Lower lobe of right lung (tissue), 2 donors: Measurements from ENCODE around the gene RPL22. TPM values are rescaled to one million over a fixed set of nuclear protein-coding genes. Genes with fewer than 3 reads are reported as not detected.

Source experiments
- ATAC-seq, 2 donors: fragments of 200-7000 bp; cut with Tn5 transposase; one replicate each; pipeline ENCODE4 v1.9.1; 2020 to 2022; ENCODE audit warnings: mild to moderate bottlenecking in 2 of 2, moderate library complexity in 2 of 2
- DNase-seq: peaks from one replicate; pipeline ENCODE4 v3.0.0-alpha.2; 2020
- H3K27ac ChIP-seq: fragments of 200-600 bp; one replicate; pipeline ENCODE4 v1.8.0; 2022
- H3K27me3 ChIP-seq: fragments of 200-600 bp; one replicate; pipeline ENCODE4 v1.8.0; 2022; ENCODE audit warnings: low read depth
- H3K36me3 ChIP-seq: fragments of 200-600 bp; one replicate; pipeline ENCODE4 v1.8.0; 2022; ENCODE audit warnings: mild to moderate bottlenecking
- H3K4me1 ChIP-seq: fragments of 200-600 bp; one replicate; pipeline ENCODE4 v1.8.0; 2022
- H3K4me3 ChIP-seq: fragments of 200-600 bp; one replicate; pipeline ENCODE4 v1.8.0; 2022; ENCODE audit warnings: mild to moderate bottlenecking
- H3K9me3 ChIP-seq: fragments of 200-600 bp; one replicate; pipeline ENCODE4 v1.8.0; 2022
- intact Hi-C: fragments of 100-400 bp; cut with DNase I; formaldehyde crosslinking; loops from one replicate; pipeline ENCODE4 v1.11.0; 2022
- total RNA-seq: library from RNA; stranded (reverse); fragmentation: NEBNext Ultra II Directional; extraction: Animal tissue kit (Norgen Biotek cat#: 25700); gene quantifications from one replicate; pipeline ENCODE4 v1.2.1, GENCODE V29; 2021
- TF ChIP-seq, protein P1 (sequence below): fragments of 200-600 bp; IDR thresholded peaks from one replicate; pipeline ENCODE4 v1.8.0; 2022; ENCODE audit warnings: antibody characterized with exemption, mild to moderate bottlenecking
- donor health status: DM: no; HTN: yes; CAD: no; lungs with severe emphysema.

Gene RPL22
- total RNA-seq, 1 donor from 2014 or later, result 317 TPM

DNA sequence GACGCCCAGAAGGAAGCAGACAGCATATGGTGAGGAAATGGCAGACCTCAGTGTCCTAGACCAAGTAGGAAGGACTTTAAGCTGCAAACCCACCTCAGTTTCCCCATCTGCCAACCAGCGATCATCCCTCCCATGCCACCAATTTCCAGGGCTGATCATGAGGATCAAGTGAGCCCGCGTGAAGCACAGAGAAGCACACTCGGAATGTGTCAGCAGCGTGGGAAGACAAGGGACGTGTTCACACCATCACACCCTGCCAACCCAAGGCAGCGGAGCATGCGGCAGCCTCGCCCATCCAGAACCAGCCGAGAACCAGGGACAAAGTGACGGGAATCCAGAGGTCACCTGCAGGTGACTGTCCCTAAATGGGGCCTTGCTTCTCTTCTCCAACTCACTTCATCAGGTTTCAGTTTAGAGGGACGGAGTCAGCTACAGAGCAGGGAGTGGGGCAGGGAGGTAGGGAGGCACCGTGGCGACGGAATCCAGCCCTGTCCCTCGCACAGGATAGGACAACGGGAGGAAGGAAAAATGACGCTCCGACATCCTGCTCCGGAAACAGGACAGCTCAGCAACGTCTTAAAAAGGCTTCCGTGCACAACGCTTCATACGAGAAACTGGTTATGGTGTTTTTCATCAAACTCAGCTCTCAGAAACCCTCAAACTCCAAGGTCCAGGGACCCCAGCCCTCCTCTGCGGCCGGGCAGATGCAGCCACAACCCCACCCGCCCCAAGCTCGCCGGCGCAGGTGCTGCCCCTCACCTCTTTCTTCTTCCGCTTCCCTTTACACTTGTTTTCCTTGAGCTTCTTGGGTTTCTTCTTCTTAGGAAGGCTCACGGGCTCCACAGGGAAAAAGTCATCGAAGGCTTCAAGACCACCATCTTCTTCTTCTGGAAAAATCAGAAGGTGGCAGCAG, 31.7 kb downstream of the RPL22 start:
- Histone ChIP-seq H3K27ac (no peak overlapping the region), H3K4me1 (peaks cover 5% of the 10 kb centered on the region), H3K27me3 (peaks cover 53% of the 10 kb centered on the region), H3K36me3 (no peaks in the 10 kb centered on the region), H3K4me3 (no peak overlapping the region), H3K9me3 (no peaks in the 10 kb centered on the region)
- intact Hi-C loops, result no loop called here
- peak; percentile 19 for DNase-seq
- ATAC-seq, result no peak
- TF ChIP-seq, protein P1, sequence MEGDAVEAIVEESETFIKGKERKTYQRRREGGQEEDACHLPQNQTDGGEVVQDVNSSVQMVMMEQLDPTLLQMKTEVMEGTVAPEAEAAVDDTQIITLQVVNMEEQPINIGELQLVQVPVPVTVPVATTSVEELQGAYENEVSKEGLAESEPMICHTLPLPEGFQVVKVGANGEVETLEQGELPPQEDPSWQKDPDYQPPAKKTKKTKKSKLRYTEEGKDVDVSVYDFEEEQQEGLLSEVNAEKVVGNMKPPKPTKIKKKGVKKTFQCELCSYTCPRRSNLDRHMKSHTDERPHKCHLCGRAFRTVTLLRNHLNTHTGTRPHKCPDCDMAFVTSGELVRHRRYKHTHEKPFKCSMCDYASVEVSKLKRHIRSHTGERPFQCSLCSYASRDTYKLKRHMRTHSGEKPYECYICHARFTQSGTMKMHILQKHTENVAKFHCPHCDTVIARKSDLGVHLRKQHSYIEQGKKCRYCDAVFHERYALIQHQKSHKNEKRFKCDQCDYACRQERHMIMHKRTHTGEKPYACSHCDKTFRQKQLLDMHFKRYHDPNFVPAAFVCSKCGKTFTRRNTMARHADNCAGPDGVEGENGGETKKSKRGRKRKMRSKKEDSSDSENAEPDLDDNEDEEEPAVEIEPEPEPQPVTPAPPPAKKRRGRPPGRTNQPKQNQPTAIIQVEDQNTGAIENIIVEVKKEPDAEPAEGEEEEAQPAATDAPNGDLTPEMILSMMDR, result no peak

- H3K36me3 ChIP-seq, result no peaks in the 10 kb centered on the region
- peaks cover 46% of the 10 kb centered on the region for H3K27me3 ChIP-seq
- intact Hi-C loops, result no loop called here
- DNase-seq (peak; percentile 30), ATAC-seq (no peak)
- H3K27ac ChIP-seq, result no peak overlapping the region
- H3K4me3 ChIP-seq, result no peak overlapping the region
- TF ChIP-seq, protein P1, result no peak
- H3K4me1 ChIP-seq, result peaks cover 5% of the 10 kb centered on the region
- no peaks in the 10 kb centered on the region for H3K9me3 ChIP-seq
Measured at GRCh38 chr1:6166655-6167390, 32.6 kb downstream of the RPL22 start.

GRCh38 chr1:6166221-6166620, 33.2 kb downstream of the RPL22 start:
- no peak overlapping the region for H3K27ac ChIP-seq
- no peaks in the 10 kb centered on the region for H3K9me3 ChIP-seq
- ATAC-seq (no peak), DNase-seq (no peak)
- H3K27me3 ChIP-seq, result peaks cover 46% of the 10 kb centered on the region
- H3K36me3 ChIP-seq, result no peaks in the 10 kb centered on the region
- TF ChIP-seq, protein P1, result no peak
- no peak overlapping the region for H3K4me3 ChIP-seq
- intact Hi-C loops, result no loop called here
- peaks cover 5% of the 10 kb centered on the region for H3K4me1 ChIP-seq

DNA sequence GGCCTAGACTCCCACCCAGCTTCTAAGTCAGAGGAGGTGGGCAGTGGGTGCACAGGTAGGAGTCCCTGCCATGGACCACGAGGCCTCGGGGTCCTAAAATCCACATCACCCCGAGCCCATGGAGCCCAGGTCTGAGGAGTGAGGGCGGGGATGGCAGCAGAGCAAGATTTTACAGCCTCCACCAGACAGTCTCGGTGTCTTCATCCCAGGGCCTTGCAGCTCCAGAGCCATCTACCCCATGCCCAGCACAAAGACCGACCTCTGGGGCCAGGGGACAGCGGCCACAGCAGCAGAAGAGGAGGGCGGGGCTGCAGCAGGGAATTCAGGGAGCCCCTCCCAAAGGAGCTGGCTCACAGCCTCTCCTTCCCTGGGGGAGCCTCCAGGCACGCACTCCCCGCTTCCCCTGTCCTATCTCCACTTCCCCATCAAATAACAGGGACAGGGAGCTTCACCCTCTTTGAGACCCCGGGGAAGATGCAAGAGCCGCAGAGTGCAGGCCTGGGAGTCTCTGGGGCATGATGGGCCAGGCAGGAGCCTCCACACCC, 33.9 kb downstream of the RPL22 start:
- Histone ChIP-seq H3K9me3 (no peaks in the 10 kb centered on the region), H3K27me3 (peaks cover 40% of the 10 kb centered on the region), H3K27ac (no peak overlapping the region), H3K4me3 (no peak overlapping the region), H3K4me1 (peaks cover 2% of the 10 kb centered on the region), H3K36me3 (no peaks in the 10 kb centered on the region)
- ATAC-seq, result no peak
- intact Hi-C loops, result no loop called here
- TF ChIP-seq, protein P1, result no peak
- DNase-seq, result no peak

GRCh38 chr1:6165027-6165426, 34.4 kb downstream of the RPL22 start:
- H3K36me3 ChIP-seq, result no peaks in the 10 kb centered on the region
- DNase-seq, result no peak

More at GRCh38 chr1:6165027-6165426, 34.4 kb downstream of the RPL22 start:
- TF ChIP-seq, protein P1, result no peak
- no peaks in the 10 kb centered on the region for H3K4me1 ChIP-seq
- H3K4me3 ChIP-seq, result no peak overlapping the region
- H3K27me3 ChIP-seq, result peaks cover 36% of the 10 kb centered on the region
- no peaks in the 10 kb centered on the region for H3K9me3 ChIP-seq
- H3K27ac ChIP-seq, result no peak overlapping the region
- no peak for ATAC-seq
- intact Hi-C loops, result no loop called here
